22Rv1 (cell line): Measurements from ENCODE around the gene TEX50.
"Not testable (repeated sequence)": the region's sequence is repeated elsewhere in the genome, so short reads cannot be mapped to it uniquely, and the experiment has no call there.

Source experiments
- H3K27ac ChIP-seq: fragments of 450-650 bp; 2 replicates; pipeline ENCODE4 v1.5.1; 2017
- ZFX ChIP-seq: fragments of 450-650 bp; IDR thresholded peaks from 2 replicates; pipeline ENCODE4 v1.6.1; 2017; ENCODE audit warnings: antibody characterized with exemption, borderline replicate concordance
- TF ChIP-seq, protein P1 (sequence below): fragments of 450-650 bp; IDR thresholded peaks from 2 replicates; pipeline ENCODE4 v1.5.1; 2017; ENCODE audit warnings: mild to moderate bottlenecking

Gene TEX50, protein sequence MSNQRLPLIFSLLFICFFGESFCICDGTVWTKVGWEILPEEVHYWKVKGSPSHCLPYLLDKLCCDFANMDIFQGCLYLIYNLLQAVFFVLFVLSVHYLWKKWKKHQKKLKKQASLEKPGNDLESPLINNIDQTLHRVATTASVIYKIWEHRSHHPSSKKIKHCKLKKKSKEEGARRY

DNA sequence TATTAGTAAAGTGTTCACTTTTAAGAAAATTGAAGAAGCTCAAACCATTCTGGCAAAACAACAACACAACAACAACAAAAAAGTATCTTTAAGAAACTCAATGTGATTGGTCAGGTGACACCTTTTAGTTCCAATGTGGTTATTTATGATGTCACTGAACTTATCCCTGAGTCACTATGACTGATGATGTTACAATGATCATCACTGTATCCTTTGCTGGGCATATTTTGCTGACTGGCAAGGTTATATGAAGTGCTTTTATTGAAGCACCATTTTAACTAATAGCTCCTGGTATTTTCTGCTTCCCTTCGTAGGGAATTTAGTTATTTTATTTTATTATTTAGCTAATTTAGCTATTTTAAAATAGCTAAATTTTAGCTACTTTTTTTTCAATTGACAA, at the start of gene TEX50:
TEX50 (plus strand) TSS at position 223 of the 400 bp plus-strand sequence. CDS start 184 bp downstream, outside the sequence.
- TF ChIP-seq, protein P1, sequence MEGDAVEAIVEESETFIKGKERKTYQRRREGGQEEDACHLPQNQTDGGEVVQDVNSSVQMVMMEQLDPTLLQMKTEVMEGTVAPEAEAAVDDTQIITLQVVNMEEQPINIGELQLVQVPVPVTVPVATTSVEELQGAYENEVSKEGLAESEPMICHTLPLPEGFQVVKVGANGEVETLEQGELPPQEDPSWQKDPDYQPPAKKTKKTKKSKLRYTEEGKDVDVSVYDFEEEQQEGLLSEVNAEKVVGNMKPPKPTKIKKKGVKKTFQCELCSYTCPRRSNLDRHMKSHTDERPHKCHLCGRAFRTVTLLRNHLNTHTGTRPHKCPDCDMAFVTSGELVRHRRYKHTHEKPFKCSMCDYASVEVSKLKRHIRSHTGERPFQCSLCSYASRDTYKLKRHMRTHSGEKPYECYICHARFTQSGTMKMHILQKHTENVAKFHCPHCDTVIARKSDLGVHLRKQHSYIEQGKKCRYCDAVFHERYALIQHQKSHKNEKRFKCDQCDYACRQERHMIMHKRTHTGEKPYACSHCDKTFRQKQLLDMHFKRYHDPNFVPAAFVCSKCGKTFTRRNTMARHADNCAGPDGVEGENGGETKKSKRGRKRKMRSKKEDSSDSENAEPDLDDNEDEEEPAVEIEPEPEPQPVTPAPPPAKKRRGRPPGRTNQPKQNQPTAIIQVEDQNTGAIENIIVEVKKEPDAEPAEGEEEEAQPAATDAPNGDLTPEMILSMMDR = no peak
- no peak for TF ChIP-seq ZFX
- H3K27ac ChIP-seq = no peak within 1 kb of the TSS

DNA sequence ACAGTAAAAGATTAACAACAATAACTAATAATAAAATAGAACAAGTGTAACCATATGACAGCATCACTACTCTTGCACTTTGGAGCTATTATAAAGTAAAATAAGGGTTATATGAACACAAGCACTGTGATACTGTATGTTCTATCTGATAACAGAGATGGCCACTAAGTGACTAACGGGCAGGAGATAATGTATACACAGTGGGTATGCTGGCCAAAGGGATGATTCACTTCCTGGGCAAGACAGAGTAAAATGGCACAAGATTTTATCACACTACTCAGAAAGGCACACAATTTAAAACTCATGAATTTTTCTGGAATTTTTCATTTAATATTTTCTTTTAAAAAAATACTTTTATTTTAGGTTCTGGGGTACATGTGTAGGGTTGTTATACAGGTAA, 44.6 kb upstream of the TEX50 start:
- no peak overlapping the region for H3K27ac ChIP-seq
- TF ChIP-seq, protein P1 = no peak
- TF ChIP-seq ZFX = no peak

DNA sequence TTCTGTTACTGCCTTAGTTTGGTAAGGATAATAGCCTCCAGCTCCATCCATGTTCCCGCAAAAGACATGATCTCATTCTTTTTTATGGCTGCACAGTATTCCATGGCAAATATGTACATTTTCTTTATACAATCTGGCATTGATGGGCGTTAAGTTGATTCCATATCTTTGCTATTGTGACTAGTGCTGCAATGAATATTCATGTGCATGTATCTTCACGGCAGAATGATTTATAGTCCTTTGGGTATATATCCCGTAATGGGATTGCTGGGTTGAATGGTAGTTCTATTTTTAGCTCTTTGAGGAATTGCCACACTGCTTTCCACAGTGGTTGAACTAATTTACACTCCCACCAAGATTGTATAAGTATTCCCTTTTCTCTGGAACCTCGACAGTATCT, 44.0 kb upstream of the TEX50 start:
- not testable (repeated sequence) for H3K27ac ChIP-seq

DNA sequence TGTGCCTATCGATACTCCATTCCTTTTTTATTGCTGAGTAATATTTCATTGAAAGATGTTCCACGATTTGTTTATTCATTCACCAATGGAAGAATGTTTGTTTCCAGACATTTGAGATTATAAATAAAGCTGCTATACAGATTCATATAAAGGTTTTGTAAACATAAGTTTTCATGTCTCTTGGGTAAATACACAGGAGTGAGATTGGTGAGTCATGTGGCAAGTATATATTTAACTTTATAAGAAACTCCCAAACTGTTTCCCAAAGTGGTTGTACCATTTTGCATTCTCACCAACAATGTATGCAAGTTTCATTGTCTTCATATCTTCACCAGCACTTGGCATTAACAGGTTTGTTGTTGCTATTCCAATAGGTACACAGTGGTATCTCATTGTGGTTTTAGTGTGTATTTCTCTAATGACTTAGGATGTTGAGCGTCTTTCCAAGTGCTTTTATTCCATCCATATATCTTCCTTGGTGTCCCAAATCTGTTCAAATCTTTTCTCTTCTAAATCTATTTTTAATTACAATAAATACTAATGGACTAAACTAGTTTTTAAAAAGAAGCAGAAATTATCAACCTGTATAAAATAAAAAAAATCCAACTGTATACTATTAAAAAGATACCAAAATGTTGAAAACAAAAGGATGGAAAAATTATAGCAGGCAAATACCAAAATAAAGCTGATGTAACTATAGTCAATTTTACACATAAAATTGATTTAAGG, 38.9 kb upstream of the TEX50 start:
- H3K27ac ChIP-seq = no peak overlapping the region
- TF ChIP-seq, protein P1 = no peak
- TF ChIP-seq ZFX = no peak

DNA sequence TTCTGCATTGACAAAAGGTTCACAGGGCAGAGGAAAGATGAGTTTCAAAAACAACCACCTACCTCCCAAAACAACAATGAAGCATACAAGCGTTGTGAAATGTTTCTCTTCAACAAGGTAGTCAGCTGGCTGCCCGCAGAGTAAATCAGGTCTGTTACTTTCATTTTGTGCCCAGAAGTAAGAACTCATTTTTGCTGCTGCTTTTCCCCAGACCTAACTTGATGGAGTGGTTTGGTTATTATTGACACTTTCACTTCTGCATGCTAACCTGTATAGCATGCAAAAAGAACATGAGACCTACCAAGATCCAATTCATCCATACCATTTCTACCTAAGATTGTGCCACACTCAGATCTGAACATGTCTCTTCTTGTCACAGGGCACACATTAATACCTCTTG, 33.5 kb upstream of the TEX50 start:
- TF ChIP-seq ZFX = no peak
- TF ChIP-seq, protein P1 = no peak
- no peak overlapping the region for H3K27ac ChIP-seq

DNA sequence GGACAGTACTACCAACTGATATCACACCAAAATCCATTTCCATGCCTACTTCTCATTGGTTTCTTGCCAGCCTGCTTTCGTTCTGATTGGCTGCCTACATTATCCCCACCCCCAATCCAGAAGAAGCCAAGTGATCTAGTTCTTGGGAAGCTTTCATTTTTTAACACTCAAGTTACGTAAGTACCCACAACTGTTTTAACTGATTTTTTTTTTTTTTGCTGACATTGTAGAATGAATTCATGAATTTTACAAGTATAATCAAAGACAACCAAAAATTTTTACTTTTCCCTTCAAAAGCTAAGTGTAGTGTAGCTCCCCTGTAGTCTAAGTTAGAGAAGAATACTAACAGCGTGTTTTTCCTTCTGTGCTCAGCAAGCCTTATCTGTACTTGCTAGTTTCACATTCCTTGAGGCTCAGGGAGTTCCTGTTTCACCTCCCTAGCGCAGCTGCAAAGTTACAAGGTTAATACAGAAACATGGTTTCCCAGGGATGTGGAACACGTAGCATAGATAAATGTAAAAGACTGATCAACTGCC, 32.0 kb upstream of the TEX50 start, which contains the start of gene SLC9C2:
SLC9C2 (minus strand) TSS at position 17 of the 536 bp plus-strand sequence. CDS start 1,296 bp downstream, outside the sequence.
- TF ChIP-seq, protein P1 = no peak
- no peak for TF ChIP-seq ZFX
- no peak within 1 kb of the TSS for H3K27ac ChIP-seq

DNA sequence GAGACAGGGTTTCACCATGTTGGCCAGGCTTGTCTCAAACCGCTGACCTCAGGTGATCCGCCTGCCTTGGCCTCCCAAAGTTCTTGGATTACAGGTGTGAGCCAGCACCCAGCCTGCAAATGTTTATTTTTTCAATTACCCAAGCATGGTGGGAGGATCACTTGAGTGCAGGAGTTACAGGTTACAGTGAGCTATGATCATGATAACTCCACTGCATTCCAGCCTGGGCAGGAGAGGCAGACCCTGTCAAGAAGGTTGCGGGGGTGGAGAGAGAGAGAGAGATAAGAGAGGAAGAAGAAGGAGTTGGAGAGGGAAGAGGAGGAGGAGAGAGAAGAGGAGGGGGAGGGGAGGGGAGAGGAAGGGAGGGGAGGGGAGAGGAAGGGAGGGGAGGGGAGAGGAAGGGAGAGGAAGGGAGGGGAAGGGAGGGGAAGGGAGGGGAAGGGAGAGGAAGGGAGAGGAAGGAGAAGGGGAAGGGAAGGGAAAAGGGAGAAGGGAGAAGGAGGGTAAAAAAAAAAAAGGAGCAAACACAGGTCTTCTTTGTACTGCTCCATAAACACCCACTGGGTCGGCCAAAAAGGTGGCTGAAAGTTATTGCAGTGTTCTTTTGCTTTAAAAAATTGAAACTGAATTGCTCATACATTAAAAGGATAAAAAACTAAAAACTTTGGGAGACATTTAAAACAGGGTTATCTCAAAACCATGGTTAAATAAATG, 26.5 kb upstream of the TEX50 start:
- TF ChIP-seq ZFX = no peak
- H3K27ac ChIP-seq = no peak overlapping the region

DNA sequence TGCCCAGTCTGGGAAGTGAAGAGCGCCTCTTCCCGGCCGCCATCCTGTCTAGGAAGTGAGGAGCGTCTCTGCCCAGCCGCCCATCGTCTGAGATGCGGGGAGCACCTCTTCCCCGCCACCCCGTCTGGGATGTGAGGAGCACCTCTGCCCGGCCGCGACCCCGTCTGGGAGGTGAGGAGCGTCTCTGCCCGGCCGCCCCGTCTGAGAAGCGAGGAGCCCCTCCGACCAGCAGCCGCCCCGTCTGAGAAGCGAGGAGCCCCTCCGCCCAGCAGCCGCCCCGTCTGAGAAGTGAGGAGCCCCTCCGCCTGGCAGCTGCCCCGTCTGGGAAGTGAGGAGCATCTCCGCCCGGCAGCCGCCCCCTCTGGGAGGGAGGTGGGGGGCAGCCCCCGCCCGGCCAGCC, 22.1 kb upstream of the TEX50 start:
- not testable (repeated sequence) for H3K27ac ChIP-seq
